ENCODE measurements around the gene ZNF618. TPM values are rescaled to one million over a fixed set of nuclear protein-coding genes. Genes with fewer than 3 reads are reported as not detected.

ZNF618 gene
- total RNA-seq, 1 experiment from 2014 or later, result 22.0 TPM

DNA sequence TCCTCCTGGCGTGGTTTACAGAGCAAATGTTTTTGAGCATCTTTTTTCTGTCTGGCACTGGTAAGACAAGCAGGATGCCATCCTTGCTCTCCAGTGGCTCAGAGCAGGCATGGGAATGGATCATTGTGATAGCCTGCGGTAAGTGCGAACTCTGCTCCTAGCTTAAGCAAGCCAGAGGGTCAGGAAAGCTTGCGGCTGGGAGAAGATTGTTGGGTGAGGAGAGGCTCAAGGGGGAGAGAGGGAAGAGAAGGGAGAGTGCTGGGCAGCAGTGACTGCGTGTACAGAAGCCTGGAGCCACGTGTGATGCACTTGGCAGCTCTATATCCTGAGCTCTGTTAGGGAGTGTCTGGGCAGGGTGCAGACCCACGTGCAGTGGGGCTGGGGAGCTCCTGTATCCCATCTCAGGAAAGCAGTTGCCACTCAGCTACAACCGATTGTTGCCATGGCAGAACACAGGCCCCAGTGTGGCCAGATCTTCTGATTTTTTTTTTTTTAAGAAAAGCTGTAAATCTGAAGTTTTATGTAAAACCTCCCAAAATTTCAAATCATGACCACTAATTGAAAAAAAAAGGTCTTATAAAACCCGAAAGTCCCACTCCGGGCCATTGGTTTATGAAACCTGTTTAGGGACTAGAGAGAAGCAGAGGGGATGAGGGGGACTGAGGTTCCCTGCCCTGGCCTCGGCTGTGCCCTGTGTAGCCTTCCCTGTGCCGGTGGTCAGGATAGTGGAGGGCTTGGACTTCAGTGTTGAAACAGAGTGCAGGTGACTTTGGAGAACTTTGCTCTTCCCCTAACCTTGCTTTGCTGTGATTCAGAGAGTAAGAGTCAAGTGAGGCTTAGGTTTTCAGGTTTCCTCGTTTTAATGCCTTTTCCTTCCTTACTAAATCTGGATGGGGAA lies 67.3 kb downstream of the ZNF618 start (continued):
- TF ChIP-seq, protein P1, sequence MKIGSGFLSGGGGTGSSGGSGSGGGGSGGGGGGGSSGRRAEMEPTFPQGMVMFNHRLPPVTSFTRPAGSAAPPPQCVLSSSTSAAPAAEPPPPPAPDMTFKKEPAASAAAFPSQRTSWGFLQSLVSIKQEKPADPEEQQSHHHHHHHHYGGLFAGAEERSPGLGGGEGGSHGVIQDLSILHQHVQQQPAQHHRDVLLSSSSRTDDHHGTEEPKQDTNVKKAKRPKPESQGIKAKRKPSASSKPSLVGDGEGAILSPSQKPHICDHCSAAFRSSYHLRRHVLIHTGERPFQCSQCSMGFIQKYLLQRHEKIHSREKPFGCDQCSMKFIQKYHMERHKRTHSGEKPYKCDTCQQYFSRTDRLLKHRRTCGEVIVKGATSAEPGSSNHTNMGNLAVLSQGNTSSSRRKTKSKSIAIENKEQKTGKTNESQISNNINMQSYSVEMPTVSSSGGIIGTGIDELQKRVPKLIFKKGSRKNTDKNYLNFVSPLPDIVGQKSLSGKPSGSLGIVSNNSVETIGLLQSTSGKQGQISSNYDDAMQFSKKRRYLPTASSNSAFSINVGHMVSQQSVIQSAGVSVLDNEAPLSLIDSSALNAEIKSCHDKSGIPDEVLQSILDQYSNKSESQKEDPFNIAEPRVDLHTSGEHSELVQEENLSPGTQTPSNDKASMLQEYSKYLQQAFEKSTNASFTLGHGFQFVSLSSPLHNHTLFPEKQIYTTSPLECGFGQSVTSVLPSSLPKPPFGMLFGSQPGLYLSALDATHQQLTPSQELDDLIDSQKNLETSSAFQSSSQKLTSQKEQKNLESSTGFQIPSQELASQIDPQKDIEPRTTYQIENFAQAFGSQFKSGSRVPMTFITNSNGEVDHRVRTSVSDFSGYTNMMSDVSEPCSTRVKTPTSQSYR (CRISPR knock-in tag; IDR thresholded peaks at IDR 0.05), result no peak
- TF ChIP-seq, protein P2, sequence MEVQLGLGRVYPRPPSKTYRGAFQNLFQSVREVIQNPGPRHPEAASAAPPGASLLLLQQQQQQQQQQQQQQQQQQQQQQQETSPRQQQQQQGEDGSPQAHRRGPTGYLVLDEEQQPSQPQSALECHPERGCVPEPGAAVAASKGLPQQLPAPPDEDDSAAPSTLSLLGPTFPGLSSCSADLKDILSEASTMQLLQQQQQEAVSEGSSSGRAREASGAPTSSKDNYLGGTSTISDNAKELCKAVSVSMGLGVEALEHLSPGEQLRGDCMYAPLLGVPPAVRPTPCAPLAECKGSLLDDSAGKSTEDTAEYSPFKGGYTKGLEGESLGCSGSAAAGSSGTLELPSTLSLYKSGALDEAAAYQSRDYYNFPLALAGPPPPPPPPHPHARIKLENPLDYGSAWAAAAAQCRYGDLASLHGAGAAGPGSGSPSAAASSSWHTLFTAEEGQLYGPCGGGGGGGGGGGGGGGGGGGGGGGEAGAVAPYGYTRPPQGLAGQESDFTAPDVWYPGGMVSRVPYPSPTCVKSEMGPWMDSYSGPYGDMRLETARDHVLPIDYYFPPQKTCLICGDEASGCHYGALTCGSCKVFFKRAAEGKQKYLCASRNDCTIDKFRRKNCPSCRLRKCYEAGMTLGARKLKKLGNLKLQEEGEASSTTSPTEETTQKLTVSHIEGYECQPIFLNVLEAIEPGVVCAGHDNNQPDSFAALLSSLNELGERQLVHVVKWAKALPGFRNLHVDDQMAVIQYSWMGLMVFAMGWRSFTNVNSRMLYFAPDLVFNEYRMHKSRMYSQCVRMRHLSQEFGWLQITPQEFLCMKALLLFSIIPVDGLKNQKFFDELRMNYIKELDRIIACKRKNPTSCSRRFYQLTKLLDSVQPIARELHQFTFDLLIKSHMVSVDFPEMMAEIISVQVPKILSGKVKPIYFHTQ (CRISPR knock-in tag; IDR thresholded peaks at IDR 0.05), result no peak
- TF ChIP-seq EMX1 (CRISPR knock-in tag; IDR thresholded peaks at IDR 0.05) (no peak), JUN (CRISPR knock-in tag; IDR thresholded peaks at IDR 0.05) (no peak), NFATC4 (CRISPR knock-in tag; IDR thresholded peaks at IDR 0.05) (no peak)

DNA sequence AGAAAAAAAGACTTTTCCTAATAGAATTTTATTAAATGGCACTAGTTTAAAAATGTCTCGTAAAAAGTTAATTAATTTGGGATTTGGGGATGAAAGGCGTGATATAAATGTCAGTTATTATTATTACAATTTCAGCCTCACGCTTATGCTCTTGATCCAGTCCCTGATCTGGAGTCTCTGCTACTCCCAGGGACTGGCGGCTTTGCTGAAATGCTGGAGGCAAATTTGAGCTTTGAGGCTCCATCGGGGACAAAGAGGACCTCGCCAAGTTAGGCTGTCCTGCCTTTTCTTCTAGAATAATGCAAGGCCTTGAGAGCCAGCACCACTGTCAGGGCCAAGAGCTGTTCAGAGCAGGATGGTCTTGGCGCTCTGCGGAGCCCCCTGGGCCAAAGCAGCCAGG lies 69.7 kb downstream of the ZNF618 start:
- Mint-ChIP-seq H3K4me1 (peaks cover 27% of the 10 kb centered on the region), H3K4me3 (no peak overlapping the region), H3K9me3 (no peaks in the 10 kb centered on the region), H3K27me3 (ENCODE audit: low read depth) (no peaks in the 10 kb centered on the region), H3K27ac (no peak overlapping the region), H3K36me3 (peaks cover 4% of the 10 kb centered on the region; the same call in 1 of the 2 replicates)
- TF ChIP-seq, protein P3, sequence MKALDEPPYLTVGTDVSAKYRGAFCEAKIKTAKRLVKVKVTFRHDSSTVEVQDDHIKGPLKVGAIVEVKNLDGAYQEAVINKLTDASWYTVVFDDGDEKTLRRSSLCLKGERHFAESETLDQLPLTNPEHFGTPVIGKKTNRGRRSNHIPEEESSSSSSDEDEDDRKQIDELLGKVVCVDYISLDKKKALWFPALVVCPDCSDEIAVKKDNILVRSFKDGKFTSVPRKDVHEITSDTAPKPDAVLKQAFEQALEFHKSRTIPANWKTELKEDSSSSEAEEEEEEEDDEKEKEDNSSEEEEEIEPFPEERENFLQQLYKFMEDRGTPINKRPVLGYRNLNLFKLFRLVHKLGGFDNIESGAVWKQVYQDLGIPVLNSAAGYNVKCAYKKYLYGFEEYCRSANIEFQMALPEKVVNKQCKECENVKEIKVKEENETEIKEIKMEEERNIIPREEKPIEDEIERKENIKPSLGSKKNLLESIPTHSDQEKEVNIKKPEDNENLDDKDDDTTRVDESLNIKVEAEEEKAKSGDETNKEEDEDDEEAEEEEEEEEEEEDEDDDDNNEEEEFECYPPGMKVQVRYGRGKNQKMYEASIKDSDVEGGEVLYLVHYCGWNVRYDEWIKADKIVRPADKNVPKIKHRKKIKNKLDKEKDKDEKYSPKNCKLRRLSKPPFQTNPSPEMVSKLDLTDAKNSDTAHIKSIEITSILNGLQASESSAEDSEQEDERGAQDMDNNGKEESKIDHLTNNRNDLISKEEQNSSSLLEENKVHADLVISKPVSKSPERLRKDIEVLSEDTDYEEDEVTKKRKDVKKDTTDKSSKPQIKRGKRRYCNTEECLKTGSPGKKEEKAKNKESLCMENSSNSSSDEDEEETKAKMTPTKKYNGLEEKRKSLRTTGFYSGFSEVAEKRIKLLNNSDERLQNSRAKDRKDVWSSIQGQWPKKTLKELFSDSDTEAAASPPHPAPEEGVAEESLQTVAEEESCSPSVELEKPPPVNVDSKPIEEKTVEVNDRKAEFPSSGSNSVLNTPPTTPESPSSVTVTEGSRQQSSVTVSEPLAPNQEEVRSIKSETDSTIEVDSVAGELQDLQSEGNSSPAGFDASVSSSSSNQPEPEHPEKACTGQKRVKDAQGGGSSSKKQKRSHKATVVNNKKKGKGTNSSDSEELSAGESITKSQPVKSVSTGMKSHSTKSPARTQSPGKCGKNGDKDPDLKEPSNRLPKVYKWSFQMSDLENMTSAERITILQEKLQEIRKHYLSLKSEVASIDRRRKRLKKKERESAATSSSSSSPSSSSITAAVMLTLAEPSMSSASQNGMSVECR (CRISPR knock-in tag; IDR thresholded peaks at IDR 0.05; ENCODE audit: borderline replicate concordance), result no peak
- TF ChIP-seq, protein P4, sequence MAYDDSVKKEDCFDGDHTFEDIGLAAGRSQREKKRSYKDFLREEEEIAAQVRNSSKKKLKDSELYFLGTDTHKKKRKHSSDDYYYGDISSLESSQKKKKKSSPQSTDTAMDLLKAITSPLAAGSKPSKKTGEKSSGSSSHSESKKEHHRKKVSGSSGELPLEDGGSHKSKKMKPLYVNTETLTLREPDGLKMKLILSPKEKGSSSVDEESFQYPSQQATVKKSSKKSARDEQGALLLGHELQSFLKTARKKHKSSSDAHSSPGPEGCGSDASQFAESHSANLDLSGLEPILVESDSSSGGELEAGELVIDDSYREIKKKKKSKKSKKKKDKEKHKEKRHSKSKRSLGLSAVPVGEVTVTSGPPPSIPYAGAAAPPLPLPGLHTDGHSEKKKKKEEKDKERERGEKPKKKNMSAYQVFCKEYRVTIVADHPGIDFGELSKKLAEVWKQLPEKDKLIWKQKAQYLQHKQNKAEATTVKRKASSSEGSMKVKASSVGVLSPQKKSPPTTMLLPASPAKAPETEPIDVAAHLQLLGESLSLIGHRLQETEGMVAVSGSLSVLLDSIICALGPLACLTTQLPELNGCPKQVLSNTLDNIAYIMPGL (CRISPR knock-in tag; IDR thresholded peaks at IDR 0.05), result no peak
- TF ChIP-seq, protein P5, sequence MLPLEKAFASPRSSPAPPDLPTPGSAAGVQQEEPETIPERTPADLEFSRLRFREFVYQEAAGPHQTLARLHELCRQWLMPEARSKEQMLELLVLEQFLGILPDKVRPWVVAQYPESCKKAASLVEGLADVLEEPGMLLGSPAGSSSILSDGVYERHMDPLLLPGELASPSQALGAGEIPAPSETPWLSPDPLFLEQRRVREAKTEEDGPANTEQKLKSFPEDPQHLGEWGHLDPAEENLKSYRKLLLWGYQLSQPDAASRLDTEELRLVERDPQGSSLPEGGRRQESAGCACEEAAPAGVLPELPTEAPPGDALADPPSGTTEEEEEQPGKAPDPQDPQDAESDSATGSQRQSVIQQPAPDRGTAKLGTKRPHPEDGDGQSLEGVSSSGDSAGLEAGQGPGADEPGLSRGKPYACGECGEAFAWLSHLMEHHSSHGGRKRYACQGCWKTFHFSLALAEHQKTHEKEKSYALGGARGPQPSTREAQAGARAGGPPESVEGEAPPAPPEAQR (CRISPR knock-in tag; IDR thresholded peaks at IDR 0.05), result no peak
- no peak for TF ChIP-seq TEAD4 (CRISPR knock-in tag; IDR thresholded peaks at IDR 0.05)
- ATAC-seq (no peak), DNase-seq (ENCODE audit: low spot score) (no peak)
- CTCF ChIA-PET, result no interaction called here
- POLR2A ChIA-PET, result no interaction called here
